ENCODE measurements around the gene ZDHHC7. TPM values are rescaled to one million over a fixed set of nuclear protein-coding genes. Genes with fewer than 3 reads are reported as not detected.

The ZDHHC7 gene
- total RNA-seq, 1 experiment from 2014 or later, result 59.7 TPM

DNA sequence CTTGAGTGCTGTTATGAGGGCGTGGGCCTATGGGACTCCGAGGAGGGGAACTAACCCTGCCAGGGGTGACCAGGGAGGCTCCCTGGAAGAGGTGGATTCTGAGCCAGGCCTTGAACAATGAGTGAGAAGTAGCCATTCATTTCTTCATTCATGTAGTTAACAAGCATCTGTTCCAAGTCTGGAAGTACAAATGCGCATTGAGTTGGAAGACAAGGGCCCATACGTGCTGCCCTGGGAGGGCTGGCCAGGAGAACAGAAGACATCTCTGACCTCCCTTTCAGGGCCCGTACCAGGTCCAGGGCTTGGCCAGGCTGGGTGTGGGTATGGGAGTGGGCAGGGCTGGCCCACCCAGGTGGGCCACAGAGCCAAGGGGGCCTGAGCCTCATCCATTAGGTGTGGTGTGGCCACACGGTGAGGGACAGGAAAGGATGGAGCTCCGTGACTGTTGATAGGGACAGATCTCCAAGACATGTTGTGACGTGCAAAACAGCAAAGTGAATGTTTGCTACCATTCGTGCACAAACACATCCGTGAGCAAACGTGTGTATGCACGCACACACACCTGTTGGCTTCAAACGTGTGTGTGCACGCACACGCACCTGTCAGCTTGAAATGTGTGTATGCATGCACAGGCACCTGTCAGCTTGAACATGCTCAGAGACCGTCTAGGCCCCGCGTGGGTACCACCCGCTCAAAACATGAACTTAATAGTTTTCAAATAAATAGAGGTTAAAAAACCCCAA is 46.8 kb downstream of the ZDHHC7 start:
- DNase-seq (ENCODE audit: low spot score), result no peak

DNA sequence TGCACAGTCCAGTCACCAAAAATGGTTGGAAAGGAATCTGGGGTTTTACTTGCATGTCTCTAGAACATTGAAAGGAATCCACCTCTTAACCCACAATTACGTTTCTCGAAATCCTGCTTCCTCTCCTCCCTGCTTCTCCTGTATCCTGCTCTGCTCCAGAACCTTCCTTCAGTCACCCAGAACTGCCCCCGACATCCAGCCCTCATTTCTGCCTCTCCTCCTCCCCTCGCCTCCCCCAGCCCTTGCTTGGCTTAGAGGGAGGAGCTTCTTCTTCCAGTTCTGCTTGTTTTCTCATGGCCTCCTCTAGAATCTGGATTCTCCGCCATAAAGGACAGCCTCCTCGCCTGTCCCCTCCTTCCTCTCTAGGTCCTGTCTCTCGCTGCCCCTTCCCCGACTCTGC is 48.3 kb downstream of the ZDHHC7 start:
- no peak for DNase-seq (ENCODE audit: low spot score)

DNA sequence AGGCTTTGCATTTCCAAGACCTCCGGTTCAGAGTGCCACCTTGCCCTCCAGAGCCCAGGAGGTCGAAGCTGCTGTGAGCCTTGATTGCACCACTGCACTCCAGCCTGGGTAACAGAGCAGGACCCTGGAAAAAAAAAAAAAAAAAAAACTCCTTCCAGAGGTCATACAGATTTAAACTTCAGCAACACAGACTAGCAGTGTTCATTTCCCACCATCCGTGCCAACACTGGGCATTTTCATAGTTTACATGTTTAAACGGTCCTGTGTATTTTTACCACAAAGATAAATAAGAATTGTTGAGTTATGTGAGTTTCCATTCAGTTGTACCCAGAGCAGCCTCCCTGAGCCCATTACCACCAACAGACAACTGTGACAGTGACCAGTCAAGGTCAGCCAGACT is 50.4 kb downstream of the ZDHHC7 start:
- no peak for DNase-seq (ENCODE audit: low spot score)

DNA sequence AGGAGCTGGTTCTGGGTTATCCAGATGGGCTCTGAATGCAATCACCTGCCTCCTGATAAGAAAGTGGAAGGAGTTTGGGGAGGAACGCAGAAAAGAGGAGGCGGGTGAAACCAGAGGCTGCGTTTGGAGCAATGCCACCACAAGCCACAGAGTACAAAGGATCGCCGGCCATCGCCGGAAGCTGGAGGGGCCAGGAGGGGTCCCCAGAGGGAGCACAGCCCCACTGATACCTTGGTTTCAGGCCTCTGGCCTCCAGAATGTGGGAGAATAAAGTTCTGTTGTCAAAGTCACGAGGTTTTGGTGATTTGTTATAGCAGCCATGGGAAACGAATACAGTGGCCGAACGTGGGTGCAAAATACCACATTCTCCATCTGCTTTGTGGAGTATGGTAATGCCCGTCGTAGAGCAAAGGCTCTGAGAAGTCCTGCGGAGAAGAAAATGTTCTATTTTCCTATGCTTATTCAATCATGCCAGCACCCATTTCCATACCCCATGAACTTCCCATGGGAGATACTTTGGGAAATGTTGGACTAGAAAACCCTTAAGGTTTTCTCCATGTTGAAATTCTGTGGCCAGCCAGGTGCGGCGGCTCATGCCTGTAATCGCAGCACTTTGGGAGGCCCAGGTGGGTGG is 51.4 kb downstream of the ZDHHC7 start:
- DNase-seq (ENCODE audit: low spot score), result no peak

DNA sequence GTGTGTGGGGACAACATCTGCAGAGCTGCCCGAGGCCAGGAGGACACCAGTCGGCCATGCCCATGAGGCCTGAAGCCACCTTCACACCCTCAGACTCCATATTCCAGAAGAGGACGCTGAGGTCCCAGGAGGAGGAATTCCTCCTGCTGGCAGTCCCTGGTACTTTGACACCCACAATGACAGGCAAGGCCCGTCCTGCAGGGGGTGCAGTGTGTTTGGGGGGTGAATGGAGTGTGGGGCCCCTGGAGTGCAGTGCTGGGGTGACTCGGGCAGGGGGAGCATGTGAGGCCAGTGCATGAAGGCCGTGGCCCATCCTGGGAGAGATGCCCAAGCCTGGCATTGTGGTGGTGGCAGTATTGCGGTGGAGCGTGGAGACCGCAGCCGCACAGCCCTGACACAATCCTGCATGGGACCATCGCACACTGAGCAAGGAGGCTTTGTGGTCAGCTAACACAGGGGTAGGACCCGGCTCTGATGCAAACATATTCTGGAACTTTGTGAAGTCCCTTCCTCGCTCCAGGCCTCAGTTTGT is 52.2 kb downstream of the ZDHHC7 start:
- no peak for DNase-seq (ENCODE audit: low spot score)

DNA sequence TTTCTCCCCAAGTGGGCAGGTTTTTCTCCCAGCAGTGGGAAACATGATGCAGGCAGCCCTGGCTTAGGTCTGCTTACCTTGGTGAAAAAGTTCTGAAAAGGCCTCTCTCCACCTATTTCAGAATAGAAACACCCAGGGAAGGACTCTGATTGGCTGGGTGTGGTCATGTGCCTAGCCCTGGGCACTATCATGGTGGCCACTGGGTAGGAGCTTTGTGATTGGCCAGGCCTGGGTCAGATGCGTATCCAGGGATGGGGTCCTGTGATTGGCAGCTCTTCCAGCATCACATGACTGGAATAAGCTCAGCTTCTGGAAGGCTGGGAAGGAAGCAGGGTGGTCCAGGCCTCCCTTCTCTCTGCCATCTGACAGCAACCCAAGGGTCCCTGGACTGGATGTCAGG is 53.5 kb downstream of the ZDHHC7 start:
- DNase-seq (ENCODE audit: low spot score), result no peak

DNA sequence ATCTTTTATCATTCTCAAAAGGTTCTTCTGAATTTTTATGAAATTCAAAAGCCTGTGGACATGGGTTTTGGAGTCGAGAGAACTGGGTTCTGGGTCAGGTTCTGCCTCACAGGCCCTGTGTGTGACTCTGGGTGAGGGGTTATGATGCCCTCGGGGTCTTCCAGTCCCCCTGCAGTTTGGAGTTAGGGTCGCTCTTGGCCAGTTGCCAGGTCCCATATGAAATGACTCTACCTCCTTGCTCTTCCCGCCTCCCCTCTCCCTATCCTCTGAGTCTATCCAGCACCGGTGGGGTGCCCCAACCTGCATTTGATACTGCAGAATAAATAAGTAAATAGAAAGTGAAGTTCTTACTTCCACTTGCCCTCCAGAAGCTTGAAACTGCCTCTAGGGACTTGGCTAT is 54.1 kb downstream of the ZDHHC7 start:
- no peak for DNase-seq (ENCODE audit: low spot score)

DNA sequence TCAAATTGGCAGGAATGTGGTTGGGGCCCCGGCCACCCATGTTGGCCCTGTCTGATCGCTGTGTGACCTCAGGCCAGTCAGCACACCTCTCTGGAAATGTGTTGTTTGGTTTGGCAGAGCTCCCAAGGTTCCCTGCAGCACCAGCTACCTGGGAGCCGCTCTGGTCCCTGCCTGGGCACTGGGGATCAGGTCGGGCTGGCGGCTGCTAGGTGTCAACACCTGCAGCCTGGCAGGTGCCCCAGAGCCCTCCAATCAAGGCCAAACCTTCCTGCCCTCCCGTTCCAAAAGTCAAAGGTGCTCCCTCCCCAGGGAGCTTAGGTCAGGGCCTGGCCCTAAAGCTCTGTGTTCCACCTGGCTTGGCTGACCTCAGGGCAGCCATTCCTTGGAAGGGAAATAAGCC is 55.9 kb downstream of the ZDHHC7 start:
- no peak for DNase-seq (ENCODE audit: low spot score)

DNA sequence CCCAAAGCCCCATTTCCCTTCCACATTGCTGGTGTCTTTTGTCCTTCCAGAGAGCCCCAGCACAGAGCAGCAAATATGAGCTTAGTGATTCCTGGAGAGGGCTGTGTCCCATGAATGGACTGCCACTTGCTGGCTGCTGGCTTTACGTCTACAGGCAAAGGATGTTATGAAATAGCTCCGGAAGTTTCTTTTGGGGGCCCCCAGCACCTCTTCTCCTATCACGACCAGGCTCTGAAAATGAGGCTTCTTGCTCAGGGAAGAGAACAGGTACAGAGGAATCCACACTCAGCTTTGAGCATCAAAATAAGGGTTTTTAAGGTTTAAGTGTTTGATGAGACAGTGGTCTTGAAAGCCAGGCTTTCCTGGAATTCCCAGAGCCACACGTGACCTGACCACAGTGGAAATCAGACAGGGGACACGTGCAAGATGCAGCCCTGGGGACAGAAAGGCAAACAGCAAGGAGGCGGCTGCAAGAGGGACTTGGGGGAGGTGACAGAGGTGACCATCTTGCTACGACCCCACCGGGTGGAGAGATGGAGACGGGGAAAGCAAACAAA is 58.1 kb downstream of the ZDHHC7 start:
- no peak for DNase-seq (ENCODE audit: low spot score)

DNA sequence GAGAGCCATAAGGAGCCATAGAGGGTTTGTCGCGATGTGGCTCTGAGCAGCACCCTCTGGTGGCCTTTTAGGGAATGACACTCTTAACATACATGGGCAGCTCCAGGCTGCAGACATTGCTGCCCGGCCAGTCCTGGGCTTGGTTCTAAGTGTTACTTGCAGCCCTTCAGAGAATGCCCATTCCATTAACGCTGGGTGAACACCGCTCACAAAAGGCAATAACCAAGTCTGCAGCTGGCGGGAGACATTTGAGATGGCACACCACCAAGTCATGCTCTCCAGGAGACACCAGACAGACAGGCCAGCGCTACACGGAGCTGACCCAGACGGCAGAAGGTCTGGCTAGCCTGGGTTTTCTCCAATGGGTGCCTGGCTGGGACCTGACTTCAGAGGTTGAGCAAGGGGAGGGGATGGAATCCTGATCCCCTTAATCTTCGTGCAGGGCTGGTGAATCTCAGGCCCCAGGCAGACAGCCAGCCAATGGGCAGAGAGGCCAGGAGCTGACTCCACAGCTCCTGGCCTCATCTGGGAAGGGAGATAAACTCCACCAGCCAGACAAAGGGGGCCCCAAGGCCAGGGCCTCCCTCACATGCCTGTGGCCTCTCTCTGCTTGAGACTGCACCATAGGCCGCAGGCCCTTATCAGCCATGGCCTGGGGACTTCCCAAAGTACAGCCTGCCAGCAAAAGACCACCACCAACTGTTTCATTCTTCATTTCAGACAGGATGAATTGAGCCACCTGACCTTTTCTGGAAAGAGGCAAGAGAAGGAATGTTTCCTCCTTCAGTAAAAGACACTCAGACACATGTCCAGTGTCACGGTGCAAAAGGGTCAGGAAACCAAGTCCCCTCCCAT is 58.8 kb downstream of the ZDHHC7 start:
- DNase-seq (ENCODE audit: low spot score), result peak; percentile 80

DNA sequence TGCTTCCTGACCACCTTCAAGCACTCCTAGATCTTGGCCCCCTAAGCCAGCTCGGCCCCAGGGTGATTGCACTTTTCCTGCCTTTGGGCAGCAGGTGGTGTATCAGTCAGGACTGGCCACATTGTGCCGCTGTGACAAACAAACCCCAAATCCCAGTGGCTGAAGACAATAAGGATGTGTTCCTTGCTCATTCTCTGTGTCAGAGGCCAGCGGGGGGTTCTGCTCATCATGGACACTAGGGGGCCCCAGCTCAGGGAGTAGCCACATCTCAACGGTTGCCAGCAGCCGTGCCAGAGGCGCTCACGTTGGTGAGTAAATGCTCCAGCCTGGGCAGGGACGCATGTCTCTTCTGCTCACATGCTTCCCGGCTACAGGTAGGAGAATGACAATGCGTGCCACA is 60.4 kb downstream of the ZDHHC7 start:
- no peak for DNase-seq (ENCODE audit: low spot score)

DNA sequence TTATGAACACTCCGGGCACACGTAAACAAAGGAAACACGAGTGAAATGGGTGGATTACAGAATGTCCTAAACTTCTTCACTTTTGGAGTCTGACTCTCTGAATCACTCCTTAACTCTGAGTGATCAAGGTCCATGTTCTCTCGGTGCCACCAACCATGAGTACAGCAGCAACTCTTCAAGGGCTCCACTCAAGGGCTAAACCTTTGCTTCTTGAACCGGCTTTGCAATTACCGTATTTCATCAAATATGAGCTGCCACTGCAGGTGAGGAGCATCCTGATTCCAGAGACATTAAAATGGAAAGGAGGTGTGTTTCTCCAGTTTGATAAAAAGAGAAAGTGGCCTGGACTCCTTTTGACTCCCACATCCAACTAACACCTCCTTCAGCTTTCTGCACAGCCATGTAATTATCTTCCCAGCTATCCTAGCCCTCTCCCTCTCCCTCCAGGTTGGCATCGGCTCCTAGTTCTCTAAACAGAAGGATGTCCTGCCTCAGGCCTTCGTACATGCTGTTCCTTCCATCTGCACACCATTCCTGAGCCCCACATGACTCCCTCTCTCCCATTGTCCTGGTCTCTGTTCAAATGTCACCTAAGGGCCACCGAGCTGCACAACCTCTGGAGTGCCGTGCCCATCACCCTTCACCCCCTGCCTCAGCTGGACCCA is 61.4 kb downstream of the ZDHHC7 start:
- no peak for DNase-seq (ENCODE audit: low spot score)

DNA sequence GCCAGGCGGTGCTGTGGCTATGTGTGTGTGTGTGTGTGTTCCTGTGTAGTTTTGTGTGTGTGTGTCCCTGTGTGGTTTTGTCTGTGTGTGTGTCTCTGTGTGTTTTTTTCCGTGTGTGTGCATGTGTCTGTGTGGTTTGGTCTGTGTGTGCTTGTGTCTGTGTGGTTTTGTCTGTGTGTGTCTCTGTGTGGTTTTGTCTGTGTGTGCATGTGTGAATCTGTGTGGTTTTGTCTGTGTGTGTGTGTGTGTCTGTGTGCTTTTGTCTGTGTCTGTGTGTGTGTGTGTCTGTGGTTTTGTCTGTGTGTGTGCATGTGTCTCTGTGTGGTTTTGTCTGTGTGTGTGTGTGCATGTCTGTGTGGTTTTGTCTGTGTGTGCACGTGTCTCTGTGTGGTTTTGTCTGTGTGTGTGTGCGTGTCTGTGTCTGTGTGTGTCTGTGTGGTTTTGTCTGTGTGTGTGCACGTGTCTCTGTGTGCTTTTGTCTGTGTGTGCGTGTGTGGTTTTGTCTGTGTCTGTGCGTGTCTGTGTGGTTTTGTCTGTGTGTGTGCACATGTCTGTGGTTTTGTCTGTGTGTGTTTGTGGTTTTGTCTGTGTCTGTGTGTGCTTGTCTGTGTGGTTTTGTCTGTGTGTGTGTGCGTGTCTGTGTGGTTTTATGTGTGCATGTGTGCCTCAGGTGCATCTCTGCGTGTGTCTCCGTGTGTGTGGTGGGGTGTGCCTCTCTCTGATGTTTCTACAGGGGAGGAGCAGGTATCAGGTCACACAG is 62.3 kb downstream of the ZDHHC7 start:
- no peak for DNase-seq (ENCODE audit: low spot score)

DNA sequence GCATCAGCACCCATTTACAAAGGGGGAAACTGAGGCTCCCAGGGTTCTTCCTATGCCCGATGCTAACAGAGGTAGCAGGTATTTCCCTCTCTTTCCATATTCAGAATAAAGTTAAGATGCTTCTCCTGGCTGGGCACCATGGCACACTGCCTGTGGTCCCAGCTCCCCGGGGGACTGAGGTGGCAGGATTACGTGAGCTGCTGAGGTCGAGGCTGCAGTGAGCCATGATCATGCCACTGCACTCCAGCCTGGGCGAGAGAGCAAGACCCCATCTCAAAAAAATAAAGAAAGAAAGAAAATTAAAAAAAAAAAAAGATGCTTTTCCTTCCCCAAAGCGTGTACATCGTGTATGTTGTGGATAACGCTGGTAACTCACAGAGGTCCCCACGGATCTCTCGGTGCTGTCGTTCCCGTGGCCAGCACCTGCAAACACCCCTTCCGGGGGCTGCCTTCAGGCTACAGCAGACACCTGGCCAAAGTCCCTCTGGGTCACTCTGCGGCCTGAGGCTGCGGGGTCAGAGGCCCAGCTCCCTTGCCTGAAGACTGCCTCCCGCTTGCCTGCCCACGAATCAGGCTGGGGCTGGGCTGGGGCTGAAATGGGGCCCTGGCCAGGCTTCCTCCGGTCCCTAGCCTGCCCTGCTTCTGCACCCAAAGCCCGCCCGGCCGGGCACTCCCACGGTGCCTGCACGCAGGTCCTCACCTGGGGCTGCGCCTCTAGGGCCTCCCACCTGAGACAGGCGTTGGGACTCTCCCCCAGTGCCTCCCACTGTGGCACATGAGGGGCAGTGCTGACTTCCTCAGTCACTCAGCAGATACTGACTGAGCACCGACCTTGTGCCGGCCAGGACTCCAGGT is 63.1 kb downstream of the ZDHHC7 start:
- DNase-seq (ENCODE audit: low spot score), result no peak

DNA sequence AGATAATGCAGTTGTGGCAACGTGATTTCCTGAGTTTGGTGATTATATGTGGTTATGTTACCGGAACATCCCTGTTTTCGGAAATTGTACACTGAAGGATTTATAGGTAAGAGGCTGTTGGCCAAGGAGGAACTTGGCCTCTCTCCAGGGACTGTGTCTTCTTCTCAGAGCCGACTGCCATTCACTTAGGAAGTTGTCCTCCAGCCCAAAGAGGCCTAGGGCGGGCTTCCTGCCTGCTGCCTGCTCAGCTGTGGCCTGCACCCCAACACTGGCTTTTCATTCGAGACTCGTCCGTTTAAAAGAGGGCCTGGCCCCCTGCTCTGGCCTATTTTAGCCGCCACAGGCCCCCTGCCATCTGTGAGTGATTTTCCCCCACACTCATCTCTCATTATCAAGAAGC is 64.3 kb downstream of the ZDHHC7 start:
- peak; percentile 63 for DNase-seq (ENCODE audit: low spot score)

DNA sequence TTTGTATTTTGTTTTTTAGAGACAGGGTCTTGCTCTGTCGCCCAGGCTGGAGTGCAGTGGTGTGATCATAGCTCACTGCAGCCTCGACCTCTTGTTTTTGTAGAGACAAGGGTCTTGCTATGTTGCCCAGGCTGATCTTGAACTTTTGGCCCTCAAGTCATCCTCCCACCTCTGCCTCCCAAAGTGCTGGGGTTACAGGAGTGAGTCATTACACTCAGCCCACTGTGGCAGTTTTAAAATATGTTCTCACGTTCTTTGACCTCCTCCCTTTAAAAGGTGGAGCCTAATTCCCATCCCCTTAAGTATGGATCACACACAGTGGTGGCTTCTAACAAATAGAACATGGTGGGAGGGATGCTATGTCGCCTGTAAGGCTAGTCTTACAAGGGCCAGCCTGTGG is 67.7 kb downstream of the ZDHHC7 start:
- no peak for DNase-seq (ENCODE audit: low spot score)

DNA sequence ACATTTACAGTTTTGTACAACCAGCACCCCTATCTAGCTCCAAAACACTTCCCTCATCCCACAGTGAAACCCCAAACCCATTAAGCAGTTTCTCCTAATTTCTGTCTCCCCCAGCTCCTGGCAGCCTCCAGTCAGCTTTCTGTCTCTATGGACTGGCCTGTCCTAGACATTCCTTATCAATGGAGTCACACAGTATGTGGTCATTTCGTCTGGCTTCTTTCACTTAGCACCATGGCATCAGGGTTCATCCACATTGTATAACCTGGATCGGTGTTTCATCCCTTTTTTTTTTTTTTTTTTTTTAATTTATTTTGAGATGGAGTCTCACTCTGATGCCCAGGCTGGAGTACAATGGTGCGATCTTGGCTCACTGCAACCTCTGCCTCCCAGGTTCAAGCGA is 68.5 kb downstream of the ZDHHC7 start:
- no peak for DNase-seq (ENCODE audit: low spot score)

DNA sequence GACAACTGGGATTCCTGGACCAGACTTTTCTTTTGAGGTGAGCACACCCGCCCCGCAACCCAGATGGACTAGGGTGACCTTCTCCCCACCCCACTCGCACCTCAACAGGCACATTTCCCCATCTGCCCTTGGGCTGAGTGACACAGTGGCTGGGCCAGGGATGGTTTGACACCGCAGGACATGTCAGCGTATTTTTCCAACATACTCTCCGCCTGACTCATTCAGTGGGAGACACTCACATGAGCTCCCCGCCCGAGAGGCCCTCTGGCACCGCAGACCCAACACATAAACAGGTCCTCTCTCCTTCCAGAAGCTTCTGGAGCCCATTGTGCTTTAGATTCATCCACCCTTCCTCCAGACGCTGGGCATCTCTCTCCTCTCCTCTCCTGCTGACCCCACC is 69.4 kb downstream of the ZDHHC7 start:
- peak; percentile 74 for DNase-seq (ENCODE audit: low spot score)

DNA sequence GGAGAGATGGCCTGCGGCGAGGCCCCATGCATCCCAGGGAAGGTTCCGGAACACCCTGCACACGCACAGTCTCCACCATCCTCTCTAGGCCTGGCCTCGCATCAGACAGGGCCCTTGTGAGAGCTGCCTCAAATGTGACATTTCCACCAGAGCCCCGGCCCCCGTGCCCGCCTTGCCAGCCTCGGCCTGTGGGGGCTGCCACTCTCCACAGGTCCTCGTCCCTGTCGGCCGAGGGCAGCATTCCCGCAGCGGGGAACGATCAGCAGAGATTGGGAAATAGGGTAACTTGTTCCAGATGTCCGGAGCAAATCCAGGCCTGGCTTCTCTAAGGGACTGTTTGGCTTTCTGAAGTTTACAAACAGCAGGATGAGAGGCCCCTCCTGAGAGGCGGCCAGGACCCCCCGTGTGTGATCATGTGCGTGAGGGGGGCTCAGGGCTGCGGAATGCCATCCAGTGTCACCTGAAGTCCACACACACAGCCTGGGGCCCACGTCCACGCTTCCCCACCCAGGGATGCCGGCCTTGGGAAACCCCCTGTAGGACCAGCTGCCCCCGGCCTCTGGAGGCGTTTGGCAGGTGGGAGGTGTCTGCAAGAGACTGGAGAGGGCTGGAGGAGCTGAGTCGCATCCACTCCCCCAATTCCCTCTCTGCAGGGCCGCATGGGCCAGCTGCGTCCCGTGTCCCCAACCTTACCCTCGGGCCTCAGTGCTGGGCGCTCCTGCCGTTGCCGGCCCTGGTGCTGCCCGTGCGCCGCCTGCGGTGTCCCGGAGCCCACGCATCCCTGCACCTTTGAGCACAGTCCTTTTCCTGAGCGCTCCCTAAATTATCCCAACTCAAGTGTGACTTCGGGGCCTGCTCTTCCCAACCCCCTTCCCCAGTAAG is 70.4 kb downstream of the ZDHHC7 start:
- no peak for DNase-seq (ENCODE audit: low spot score)

Measured in A172 (cell line).